A673 (cell line): Measurements from ENCODE around the gene PIK3R6. TPM values are rescaled to one million over a fixed set of nuclear protein-coding genes. Genes with fewer than 3 reads are reported as not detected.
A peak's percentile ranks its signal among the peaks of the same experiment; 100 is the strongest.
"Not testable (repeated sequence)": the region's sequence is repeated elsewhere in the genome, so short reads cannot be mapped to it uniquely, and the experiment has no call there.

Experiments
- BruUV-seq: library from RNA; stranded (reverse); fragments of 400-500 nt; replicated peaks from 2 replicates; lab custom pipeline; 2021; lab: Mats Ljungman, UMichigan
- CTCF ChIA-PET: fragments of 300-600 bp; sonication (Branson Sonifier 250); formaldehyde crosslinking; loops from one replicate; lab custom pipeline; 2022; ENCODE audit warnings: antibody characterized with exemption; lab: Charles Lee
- POLR2A ChIA-PET: fragments of 300-600 bp; sonication (Branson Sonifier 250); formaldehyde crosslinking; loops from one replicate; lab custom pipeline; 2022; ENCODE audit warnings: antibody characterized with exemption; ENCODE audit not compliant: low non-redundant PET; lab: Charles Lee
- DNase-seq: peaks from one replicate; pipeline ENCODE4 v3.0.0-alpha.2; 2015; ENCODE audit warnings: low spot score
- H3K27ac ChIP-seq: fragments of 200-600 bp; sonication (generic); 2 replicates; pipeline ENCODE4 v1.5.1; 2016; ENCODE audit warnings: mixed run types, low read depth, mild to moderate bottlenecking, mixed read lengths, antibody characterized with exemption, low read length; ENCODE audit not compliant: poor library complexity, severe bottlenecking
- H3K27me3 ChIP-seq: fragments of 200-600 bp; sonication (generic); replicated peaks from 2 replicates; pipeline ENCODE4 v1.6.1; 2017; ENCODE audit warnings: mixed run types, low read depth, mild to moderate bottlenecking, mixed read lengths, antibody characterized with exemption, low read length; ENCODE audit not compliant: insufficient read depth, poor library complexity
- H3K36me3 ChIP-seq: fragments of 200-600 bp; sonication (generic); 2 replicates; pipeline ENCODE4 v1.6.1; 2016; ENCODE audit warnings: mixed run types, mild to moderate bottlenecking, mixed read lengths, antibody characterized with exemption, low read length; ENCODE audit not compliant: insufficient read depth, poor library complexity, severe bottlenecking
- H3K4me1 ChIP-seq: fragments of 200-600 bp; sonication (generic); 2 replicates; pipeline ENCODE4 v1.6.1; 2017; ENCODE audit warnings: mixed run types, mild to moderate bottlenecking, mixed read lengths, antibody characterized with exemption, low read length; ENCODE audit not compliant: insufficient read depth, poor library complexity, severe bottlenecking
- H3K4me3 ChIP-seq: fragments of 200-600 bp; sonication (generic); 2 replicates; pipeline ENCODE4 v1.5.1; 2016; ENCODE audit warnings: low read depth, mixed run types, mild to moderate bottlenecking, mixed read lengths, low read length; ENCODE audit not compliant: poor library complexity, severe bottlenecking
- H3K9me3 ChIP-seq: fragments of 200-600 bp; sonication (generic); 2 replicates; pipeline ENCODE4 v1.6.1; 2016; ENCODE audit warnings: mixed run types, low read depth, mild to moderate bottlenecking, mixed read lengths, antibody characterized with exemption, low read length; ENCODE audit not compliant: poor library complexity, severe bottlenecking
- CTCF ChIP-seq: fragments of 300-800, 200-600 bp; sonication (generic); conservative IDR thresholded peaks from 2 replicates; pipeline ENCODE4 v1.5.1; 2017; ENCODE audit warnings: low read depth, mild to moderate bottlenecking, antibody characterized with exemption, low read length, moderate library complexity, mixed read lengths
- EZH2 ChIP-seq: fragments of 200-600 bp; sonication (generic); IDR thresholded peaks from 2 replicates; pipeline ENCODE4 v1.6.1; 2017; ENCODE audit warnings: borderline replicate concordance, low read depth, mild to moderate bottlenecking, mixed read lengths, antibody characterized with exemption, low read length; ENCODE audit not compliant: poor library complexity, severe bottlenecking
- intact Hi-C: fragments of 100-400 bp; cut with micrococcal nuclease; formaldehyde crosslinking; loops from one replicate; pipeline ENCODE4 v1.10.0; 2022; ENCODE audit not compliant: unreplicated experiment
- total RNA-seq: library from RNA; stranded (reverse); gene quantifications from 2 replicates; pipeline ENCODE4 v1.2.3, GENCODE V29; 2021

Gene PIK3R6
- total RNA-seq, 1 experiment from 2014 or later, result not detected

GRCh38 chr17:8806926-8807550, 60.4 kb downstream of the PIK3R6 start:
- H3K27ac ChIP-seq, result no peak overlapping the region
- H3K4me1 ChIP-seq, result no peaks in the 10 kb centered on the region
- DNase-seq, result no peak
- H3K36me3 ChIP-seq, result no peaks in the 10 kb centered on the region
- ChIA-PET CTCF (no interaction called here), POLR2A (no interaction called here)
- no peaks in the 10 kb centered on the region for H3K27me3 ChIP-seq
- H3K9me3 ChIP-seq, result peaks cover 5% of the 10 kb centered on the region
- BruUV-seq, result no TSS peak
- intact Hi-C loops, result loop anchor here (5.0 kb wide), 1 partner anchor 90 kb away; no protein-coding TSS in a partner anchor
- TF ChIP-seq EZH2, result no peak
- H3K4me3 ChIP-seq, result no peak overlapping the region

GRCh38 chr17:8806253-8806925, 61.1 kb downstream of the PIK3R6 start:
- H3K36me3 ChIP-seq, result no peaks in the 10 kb centered on the region
- H3K4me3 ChIP-seq, result no peak overlapping the region
- TF ChIP-seq EZH2 (no peak), CTCF (no peak)
- intact Hi-C loops, result loop anchor here (5.0 kb wide), 1 partner anchor 91 kb away; no protein-coding TSS in a partner anchor
- BruUV-seq, result no TSS peak
- CTCF ChIA-PET, result no interaction called here
- H3K9me3 ChIP-seq, result peaks cover 5% of the 10 kb centered on the region
- H3K4me1 ChIP-seq, result no peaks in the 10 kb centered on the region
- POLR2A ChIA-PET, result no interaction called here
- no peak overlapping the region for H3K27ac ChIP-seq
- H3K27me3 ChIP-seq, result no peaks in the 10 kb centered on the region
- DNase-seq, result no peak

- POLR2A ChIA-PET, CTCF ChIA-PET, H3K4me3 ChIP-seq, DNase-seq, H3K27ac ChIP-seq, H3K27me3 ChIP-seq, BruUV-seq, H3K4me1 ChIP-seq, H3K36me3 ChIP-seq, H3K9me3 ChIP-seq: not testable (repeated sequence)
- intact Hi-C loops, result loop anchor here (5.0 kb wide), 1 partner anchor 92 kb away; no protein-coding TSS in a partner anchor
Measured at GRCh38 chr17:8805396-8805795, 62.1 kb downstream of the PIK3R6 start.

- H3K9me3 ChIP-seq, result no peaks in the 10 kb centered on the region
- intact Hi-C loops, result no loop called here
- TF ChIP-seq CTCF (peak; percentile 41; the same call in 1 of the 2 replicates), EZH2 (no peak)
- POLR2A ChIA-PET, result no interaction called here
- H3K27me3 ChIP-seq, result peaks cover 3% of the 10 kb centered on the region
- H3K4me3 ChIP-seq, result no peak overlapping the region
- peak; percentile 26 for DNase-seq
- H3K4me1 ChIP-seq, result no peaks in the 10 kb centered on the region
- CTCF ChIA-PET, result no interaction called here
- no peak overlapping the region for H3K27ac ChIP-seq
- BruUV-seq, result no TSS peak
- no peaks in the 10 kb centered on the region for H3K36me3 ChIP-seq
Measured at GRCh38 chr17:8803531-8804420, 63.7 kb downstream of the PIK3R6 start.
